22Rv1 (cell line): ENCODE results near the gene IGSF9B.

Source experiments
- ZFX ChIP-seq: fragments of 450-650 bp; IDR thresholded peaks from 2 replicates; pipeline ENCODE4 v1.6.1; 2017; ENCODE audit warnings: antibody characterized with exemption, borderline replicate concordance
- TF ChIP-seq, protein P1 (sequence below): fragments of 450-650 bp; IDR thresholded peaks from 2 replicates; pipeline ENCODE4 v1.5.1; 2017; ENCODE audit warnings: mild to moderate bottlenecking

DNA sequence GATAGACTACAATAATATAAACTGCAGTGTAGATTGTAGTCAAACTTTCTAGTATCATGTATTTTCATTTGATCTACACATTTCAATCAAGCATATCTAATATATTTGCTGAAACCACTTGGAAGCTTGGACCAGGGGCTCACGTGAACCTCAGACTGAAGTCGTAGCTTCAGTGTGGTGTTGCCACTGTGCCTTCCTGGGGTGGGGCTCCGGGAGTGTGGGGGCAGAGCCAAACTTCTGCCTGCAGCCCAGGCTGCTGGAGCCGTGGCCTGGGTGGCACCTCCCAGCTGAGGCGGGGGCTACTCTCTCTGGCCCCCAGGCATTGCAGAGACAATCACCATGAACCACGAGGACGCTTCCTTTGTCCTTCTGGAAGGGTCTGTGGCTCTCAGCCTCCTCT is 36.3 kb upstream of the IGSF9B start:
- TF ChIP-seq, protein P1, sequence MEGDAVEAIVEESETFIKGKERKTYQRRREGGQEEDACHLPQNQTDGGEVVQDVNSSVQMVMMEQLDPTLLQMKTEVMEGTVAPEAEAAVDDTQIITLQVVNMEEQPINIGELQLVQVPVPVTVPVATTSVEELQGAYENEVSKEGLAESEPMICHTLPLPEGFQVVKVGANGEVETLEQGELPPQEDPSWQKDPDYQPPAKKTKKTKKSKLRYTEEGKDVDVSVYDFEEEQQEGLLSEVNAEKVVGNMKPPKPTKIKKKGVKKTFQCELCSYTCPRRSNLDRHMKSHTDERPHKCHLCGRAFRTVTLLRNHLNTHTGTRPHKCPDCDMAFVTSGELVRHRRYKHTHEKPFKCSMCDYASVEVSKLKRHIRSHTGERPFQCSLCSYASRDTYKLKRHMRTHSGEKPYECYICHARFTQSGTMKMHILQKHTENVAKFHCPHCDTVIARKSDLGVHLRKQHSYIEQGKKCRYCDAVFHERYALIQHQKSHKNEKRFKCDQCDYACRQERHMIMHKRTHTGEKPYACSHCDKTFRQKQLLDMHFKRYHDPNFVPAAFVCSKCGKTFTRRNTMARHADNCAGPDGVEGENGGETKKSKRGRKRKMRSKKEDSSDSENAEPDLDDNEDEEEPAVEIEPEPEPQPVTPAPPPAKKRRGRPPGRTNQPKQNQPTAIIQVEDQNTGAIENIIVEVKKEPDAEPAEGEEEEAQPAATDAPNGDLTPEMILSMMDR, result no peak
- TF ChIP-seq ZFX, result no peak
